ENCODE results near the gene NPAS1. TPM values are rescaled to one million over a fixed set of nuclear protein-coding genes. Genes with fewer than 3 reads are reported as not detected.
A peak's percentile ranks its signal among the peaks of the same experiment; 100 is the strongest.
"Not testable (repeated sequence)": the region's sequence is repeated elsewhere in the genome, so short reads cannot be mapped to it uniquely, and the experiment has no call there.

Gene NPAS1
- total RNA-seq, 2 donors from 2014 or later, result 0.38 to 0.74 TPM

DNA sequence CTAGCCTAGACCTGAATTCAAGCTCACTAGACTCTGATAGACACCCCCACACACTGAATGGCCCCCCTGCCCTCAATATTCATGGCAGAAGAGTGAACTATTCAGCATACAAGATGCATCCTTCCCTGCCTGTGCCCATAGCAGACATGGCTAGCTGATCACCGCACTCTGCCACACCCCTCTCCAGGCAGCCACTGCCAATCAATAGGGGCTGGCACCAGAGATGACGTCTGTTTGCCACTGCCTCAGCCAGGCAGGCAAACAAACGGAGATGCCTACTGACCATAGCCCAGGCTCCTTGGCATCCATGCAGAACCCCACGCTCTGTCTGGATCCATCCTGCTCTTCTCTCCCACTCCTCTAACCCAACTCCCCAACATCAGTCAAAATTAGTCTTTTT, 13.8 kb upstream of the NPAS1 start:
- DNase-seq (ENCODE audit: low spot score), result no peak
- intact Hi-C loops (cut with DNase I), result loop anchor here in 1 of 2 donors (5.0 kb wide), 1 partner anchor 339 kb away; no protein-coding TSS in a partner anchor

DNA sequence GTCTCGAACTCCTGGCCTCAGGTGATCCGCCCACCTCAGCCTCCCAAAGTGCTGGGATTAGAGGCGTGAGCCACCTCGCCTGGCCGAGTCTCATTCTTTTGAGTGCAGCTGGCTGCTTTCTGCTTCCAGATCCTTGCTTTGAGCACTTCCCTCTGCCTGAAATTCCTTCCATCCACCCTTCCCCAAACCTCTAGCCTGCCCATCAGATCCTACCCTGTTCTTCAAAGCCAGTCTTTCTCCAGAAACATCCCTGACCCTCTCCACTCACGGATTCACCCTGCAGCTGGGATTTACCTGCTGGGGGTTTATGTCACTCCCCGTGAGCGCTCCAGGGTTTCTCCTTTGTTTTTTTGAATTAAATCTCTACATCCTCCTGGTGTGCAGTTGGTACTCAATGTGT, 13.1 kb upstream of the NPAS1 start:
- DNase-seq (ENCODE audit: low spot score), result no peak
- intact Hi-C loops (cut with DNase I), result loop anchor here in 1 of 2 donors (5.0 kb wide), 1 partner anchor 339 kb away; no protein-coding TSS in a partner anchor

DNA sequence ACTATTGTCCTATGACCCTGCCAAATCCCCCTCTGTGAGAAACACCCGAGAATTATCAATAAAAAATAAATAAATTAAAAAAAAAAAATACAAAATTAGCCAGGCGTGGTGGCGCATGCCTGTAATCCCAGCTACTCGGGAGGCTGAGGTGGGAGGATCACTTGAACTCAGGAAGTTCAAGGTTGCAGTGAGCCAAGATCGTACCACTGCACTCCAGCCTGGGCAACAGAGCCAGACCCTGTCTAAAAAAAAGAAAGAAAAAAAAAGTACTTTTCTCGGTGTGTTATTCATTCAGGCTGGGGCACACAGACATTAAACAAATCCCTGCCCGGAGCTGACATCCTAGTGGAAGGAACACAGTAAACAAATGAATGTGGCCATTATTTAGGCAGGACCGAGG, 9.1 kb upstream of the NPAS1 start:
- intact Hi-C loops (cut with DNase I), result not testable (repeated sequence)

DNA sequence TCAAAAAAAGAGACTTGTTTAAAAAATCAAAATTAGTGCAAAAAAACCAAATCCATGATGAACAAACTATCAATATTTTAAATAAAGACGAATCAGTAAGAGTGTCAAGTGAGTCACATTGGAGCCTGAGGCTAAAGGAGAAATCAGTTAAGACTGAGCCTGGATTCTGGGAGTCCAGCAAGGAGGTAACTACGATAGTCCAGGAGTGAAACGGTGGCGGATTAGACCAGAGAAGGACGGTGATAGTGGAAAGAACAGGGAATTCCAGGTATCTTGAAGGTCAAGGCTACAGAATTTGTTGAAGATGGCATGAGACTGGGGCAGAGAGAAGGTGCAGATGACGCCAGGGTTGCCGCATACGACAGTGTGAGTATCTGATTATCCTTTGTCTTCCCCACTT, 7.0 kb upstream of the NPAS1 start:
- intact Hi-C loops (cut with DNase I), result no loop called here
- no peak for DNase-seq (ENCODE audit: low spot score)

More for the DNA sequence above, 9.1 kb upstream of the NPAS1 start:
- not testable (repeated sequence) for DNase-seq (ENCODE audit: low spot score)

DNA sequence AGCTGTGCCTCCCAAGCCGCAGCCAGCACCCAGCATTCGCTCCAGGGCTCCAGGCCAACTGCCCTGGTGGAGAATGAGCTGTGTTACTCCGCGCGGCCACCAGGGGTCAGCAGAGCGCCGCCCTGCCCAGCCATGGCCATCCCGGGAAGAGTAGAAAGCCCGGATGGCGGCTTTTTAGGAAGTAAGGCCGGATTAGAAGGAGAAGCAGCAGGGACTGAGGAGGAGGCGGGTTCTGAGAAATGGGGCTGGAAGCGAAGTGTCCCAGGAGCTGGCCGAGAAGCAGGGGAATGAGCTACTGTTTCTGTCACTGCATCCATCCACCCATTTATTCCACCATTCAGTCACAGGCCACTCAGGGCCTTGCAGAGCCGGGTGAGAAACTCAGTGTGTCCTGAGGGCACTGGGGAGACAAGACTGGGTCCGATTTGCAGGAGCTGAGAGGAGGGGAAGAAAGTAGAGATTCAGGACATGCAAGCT, 6.6 kb upstream of the NPAS1 start:
- peak; percentile 93 for DNase-seq (ENCODE audit: low spot score)
- intact Hi-C loops (cut with DNase I), result no loop called here

DNA sequence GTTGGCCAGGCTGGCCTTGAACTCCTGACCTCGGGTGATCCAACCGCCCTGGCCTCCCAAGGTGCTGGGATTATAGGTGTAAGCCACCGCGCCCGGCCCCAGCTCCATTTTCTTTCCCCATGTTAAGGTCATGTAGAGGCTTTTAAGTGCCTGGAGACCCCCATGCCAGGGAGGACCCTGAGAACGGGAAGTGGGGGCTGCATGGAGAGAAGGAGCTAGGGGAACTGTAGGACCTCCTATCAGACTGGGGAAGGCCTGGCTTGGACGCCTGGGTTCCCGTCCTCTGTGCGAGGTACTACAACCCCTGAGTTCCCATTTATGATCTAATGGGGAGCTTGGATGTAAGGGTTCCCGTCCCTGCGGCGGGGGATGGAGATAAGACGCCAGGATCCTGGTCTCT, 714 bp upstream of the NPAS1 start:
- intact Hi-C loops (cut with DNase I), result no loop called here
- DNase-seq (ENCODE audit: low spot score), result no peak

DNA sequence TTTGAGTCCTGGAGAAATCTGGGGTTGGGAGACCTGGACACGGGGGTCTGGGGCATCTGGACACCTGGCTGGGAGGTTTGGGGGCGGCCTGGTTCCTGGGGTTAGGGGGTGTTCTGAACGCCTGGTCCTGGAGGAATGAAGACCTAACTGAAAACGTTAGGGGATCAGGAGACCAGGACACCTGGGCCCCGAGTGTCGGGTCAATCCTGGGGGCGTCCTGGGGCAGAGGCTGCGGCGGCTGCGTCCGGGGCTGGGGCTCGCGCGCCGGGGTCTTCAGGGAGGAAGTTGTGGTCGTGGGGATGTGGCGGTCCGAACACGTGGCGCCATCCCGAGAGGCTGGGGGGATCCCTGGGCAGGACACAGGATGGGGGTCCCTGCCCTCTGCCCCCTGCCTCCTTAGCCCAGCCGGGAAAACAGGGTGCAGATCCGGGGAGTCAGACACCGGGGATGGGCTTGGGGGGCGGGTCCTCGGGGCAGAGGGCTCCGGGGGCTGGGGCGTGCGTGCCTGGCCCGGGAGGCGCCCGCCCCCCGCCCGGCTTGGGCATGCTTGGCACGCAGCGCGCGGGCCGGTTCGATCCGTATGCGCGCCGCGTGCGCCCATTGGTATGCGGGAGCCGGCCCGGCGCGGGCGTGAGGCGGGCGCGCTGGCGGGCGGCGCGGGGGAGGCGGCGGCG, 632 bp downstream of the NPAS1 start:
- intact Hi-C loops (cut with DNase I), result no loop called here
- no peak for DNase-seq (ENCODE audit: low spot score)

DNA sequence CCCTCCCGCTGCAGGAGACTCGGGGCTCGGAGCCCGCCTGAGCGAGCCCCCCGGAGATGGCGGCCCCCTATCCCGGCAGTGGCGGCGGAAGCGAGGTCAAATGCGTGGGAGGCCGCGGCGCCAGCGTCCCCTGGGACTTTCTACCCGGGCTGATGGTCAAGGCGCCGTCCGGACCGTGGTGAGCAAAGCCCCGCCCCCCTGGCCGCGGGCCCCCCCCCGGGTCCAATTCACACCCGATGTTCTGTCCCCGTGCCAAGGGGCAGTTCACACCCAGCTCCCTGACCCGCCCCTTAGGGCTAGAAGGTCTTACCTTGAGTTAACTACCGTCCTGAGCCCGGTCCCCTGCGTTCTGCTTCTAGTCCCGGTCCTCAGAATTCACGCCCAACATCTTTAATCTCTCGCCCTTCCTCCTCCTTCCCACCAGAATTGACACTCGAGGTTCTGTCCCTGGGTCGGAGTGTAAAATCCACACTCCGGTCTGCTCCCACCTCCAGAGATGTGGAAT, 1.4 kb downstream of the NPAS1 start:
- no peak for DNase-seq (ENCODE audit: low spot score)
- intact Hi-C loops (cut with DNase I), result no loop called here

DNA sequence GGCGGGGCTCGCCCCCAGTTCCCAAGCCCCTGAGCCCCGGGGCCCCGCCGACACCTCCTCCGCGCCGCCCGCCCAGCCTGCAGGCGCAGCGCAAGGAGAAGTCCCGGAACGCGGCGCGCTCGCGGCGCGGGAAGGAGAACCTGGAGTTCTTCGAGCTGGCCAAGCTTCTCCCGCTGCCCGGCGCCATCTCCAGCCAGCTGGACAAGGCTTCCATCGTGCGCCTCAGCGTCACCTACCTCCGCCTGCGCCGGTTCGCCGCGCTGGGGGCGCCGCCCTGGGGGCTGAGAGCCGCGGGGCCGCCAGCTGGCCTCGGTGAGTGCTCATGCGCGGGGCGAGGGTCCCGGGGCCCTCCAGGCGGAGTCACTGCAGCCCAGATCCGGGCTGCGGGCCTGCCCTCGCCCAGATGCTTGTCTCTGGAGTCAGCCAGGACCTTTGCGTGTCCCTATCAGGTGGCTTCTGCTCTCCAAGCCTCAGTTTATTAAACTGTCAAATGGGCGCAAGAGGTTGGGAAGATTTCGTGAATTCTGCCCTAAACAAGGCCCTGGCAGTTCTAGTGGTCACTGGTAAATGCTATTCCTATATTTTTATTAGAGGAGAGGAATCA, 2.0 kb downstream of the NPAS1 start:
- no peak for DNase-seq (ENCODE audit: low spot score)
- intact Hi-C loops (cut with DNase I), result no loop called here

DNA sequence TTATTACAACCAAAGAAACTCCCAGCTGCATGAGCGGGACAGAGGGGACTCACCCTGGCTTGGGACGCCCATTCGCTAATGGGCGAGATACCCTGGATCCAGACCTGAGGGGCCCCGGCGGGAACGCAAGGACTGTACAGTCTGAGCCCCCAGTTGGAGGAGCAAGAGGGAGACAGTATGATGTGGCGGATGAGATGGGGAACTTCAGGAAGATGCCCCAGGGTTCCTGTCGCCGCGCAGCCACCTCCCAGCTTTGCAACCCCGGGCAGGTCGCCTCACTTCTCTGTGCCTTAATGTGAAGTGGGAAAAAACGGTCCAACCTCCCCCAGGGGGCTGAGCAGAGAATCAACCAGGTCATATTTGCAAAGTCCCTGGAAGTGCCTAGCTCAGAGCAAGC, 2.5 kb downstream of the NPAS1 start:
- intact Hi-C loops (cut with DNase I), result no loop called here
- no peak for DNase-seq (ENCODE audit: low spot score)

DNA sequence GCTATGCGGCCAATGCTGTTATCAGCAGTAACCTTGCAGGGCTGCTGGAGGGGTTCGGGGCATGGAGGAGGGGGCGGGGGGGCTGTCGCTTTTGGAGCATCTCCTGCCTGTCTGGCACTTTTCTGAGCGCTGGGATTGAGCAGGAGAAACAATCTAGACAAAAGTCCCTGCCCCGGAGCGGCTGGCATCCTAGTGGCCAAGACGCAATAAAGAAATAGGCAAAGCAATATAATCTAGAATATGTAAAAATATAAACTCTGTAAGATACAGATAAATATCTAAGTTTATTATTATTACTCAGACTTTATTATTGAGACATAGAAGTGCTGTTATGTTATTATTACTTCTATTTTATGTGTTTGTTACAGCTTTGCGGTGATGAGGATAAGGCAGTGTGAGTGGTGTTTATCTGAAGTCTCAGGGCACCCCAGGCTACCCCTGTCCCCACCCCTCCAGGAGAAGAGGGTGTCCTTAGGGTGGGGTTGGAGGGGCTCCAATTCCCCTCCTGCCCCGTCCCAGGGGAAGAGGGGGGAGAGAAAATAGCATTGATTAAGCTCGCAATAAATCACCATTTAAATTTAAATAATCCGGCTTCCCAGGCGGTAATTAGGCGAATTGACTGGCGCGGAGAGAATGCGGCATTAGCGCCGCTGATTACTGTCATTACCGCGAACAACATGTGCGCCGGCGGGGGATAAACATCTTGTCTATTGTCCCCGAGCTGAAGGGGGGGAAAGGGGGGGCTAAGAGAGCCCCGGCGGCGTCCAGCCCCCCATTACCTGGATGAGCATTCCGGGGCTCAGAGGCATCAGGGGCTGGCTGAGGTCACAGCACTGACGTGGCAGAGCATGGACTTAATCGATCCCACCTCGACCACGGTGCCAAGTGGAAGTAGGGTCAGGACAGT, 3.2 kb downstream of the NPAS1 start:
- no peak for DNase-seq (ENCODE audit: low spot score)
- intact Hi-C loops (cut with DNase I), result no loop called here

DNA sequence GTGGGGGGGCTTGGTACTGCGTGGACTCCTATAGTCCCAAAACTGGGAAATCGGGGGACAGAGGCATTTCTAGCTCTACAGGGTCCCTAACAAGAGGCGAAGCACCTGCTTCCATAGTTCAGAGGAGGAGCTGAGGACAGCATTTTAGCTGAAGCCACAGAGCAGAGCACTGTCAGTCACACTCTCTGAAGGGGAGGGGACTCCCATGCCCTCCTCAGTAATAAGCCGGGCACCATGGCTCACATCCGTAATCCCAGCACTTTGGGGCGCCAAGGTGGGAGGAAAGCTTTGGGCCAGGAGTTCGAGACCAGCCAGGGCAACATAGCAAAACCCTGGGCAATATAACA, 3.8 kb downstream of the NPAS1 start:
- intact Hi-C loops (cut with DNase I), result no loop called here
- DNase-seq (ENCODE audit: low spot score), result no peak

DNA sequence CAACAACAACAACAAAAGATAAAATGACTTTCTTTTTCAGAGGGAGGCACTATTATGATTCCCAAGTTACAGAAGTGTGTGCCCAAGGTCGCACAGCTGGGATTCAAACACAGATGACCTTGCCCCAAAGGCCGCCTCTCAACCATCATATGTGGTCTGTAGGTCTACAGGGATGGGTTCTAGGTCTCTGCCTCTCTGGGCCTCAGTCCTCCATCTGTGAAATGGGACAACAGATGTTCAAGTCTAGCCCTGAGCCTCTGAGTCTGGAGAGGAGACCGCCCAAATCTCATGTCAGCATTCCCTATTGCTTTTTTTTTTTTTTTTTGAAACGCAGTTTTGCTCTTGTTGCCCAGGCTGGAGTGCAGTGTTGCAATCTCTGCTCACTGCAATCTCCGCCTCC, 4.9 kb downstream of the NPAS1 start:
- DNase-seq (ENCODE audit: low spot score), result no peak
- intact Hi-C loops (cut with DNase I), result loop anchor here in 1 of 2 donors (2.0 kb wide), 1 partner anchor 60 kb away; no protein-coding TSS in a partner anchor

DNA sequence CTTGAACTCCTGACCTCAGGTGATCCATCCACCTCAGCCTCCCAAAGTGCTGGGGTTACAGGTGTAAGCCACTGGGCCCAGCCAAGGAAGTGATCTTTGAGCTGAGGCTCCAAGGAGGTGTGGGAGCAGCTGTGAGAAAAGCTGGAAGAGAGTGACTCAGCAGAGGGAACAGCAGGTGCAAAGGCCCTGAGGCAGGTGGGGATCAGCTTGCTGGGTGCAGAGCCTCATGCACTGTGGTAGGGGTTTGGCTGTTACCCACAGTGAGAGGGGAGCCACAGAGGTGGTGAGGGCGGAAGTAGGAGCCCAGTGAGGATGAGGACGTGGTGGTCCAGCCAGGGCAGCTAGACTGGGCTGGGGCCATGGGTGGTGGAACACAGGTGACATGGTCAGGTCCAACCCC, 6.5 kb downstream of the NPAS1 start:
- DNase-seq (ENCODE audit: low spot score), result no peak
- intact Hi-C loops (cut with DNase I), result no loop called here

DNA sequence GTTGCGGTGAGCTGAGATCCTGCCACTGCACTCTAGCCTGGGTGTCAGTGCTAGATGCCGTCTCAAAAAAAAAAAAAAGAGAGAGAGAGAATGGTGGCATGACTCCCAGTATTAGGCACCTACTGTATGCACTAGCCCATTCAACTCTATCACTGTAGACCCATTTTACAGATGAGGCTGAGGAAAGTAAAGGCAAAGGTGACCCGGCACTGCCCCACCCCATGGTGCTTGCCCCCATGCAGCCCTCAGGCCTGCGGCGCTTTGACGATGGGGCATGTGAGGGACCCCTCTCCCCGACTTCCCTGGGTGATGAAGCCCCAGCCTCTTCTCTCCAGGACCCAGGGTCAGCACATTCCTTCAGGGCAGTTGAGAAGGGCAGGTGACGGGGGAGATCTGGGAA, 7.3 kb downstream of the NPAS1 start:
- intact Hi-C loops (cut with DNase I), result no loop called here
- DNase-seq (ENCODE audit: low spot score), result no peak

DNA sequence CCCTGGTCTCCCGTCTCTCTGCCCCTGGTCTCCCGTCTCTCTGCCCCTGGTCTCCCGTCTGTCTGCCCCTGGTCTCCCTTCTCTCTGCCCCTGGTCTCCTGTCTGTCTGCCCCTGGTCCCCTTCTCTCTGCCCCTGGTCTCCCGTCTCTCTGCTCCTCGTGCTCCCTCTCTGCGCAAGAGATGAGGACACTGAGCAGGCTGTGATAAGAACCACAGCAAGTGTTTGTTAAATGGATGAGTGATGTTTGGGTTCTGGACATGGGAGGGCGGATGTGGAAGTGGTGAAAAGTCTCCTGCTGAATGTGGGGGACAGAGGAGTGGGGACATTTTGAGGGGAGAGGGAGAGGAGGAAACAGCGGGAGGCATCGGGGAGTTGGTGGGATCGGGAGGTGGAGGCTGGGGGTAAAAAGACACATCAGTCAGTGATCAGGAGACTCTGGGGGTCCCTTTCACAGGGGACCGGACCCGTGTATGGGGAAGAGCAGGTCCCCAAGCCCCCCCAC, 8.0 kb downstream of the NPAS1 start:
- DNase-seq (ENCODE audit: low spot score), result no peak
- intact Hi-C loops (cut with DNase I), result no loop called here

DNA sequence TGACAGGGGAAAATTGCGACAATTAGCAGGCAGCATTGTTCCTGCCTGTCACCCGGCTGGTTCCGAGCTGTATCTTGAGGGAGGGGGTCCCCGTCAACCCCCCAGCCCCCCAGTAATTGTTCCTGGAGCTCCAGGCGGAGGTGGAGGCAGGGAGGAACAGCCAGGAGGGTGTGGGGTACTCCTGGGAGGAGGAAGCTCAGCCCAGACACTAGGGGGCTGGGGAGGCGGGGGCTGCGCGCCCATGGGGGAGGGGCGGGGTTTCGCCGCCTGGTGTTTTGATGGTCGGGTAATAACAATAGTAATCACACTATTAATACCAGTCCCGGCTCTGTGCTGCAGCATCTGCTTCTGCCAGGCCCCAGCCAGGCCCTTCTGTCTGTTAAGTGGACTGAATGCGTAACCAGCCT, 8.6 kb downstream of the NPAS1 start:
- intact Hi-C loops (cut with DNase I), result no loop called here
- no peak for DNase-seq (ENCODE audit: low spot score)

DNA sequence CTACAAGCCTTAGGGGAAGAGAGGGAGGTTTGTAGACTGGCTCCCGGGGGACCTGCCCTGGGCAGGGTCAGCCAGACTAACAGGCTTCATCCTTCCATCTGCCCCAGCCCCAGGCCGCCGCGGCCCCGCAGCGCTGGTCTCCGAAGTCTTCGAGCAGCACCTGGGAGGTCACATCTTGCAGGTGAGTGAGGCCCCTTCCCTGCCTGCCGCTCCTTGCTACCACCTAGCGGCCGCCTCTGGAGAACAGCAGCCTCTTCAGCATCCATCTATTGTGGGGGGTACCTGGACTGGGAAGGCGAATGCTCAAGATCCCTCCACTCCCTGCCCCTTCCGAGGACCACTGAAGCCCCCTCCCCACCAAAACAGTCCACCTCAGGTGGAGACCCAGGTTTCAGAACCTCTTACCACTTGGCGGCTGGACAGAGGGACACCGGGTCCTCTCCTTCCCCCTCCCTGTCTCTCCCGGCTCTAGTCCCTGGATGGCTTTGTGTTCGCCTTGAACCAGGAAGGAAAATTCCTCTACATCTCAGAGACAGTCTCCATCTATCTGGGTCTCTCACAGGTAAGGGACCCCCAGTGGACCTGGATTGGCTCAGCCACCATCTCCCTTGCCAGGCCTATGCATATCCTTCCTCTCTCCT, 12.7 kb downstream of the NPAS1 start:
- DNase-seq (ENCODE audit: low spot score), result no peak
- intact Hi-C loops (cut with DNase I), result loop anchor here in 1 of 2 donors (10.0 kb wide), 1 partner anchor 93 kb away; no protein-coding TSS in a partner anchor

Measured in posterior vena cava (tissue), 2 donors.